Parathyroid adenoma (tissue), 2 donors: ENCODE measurements around the gene MAN2A2.
A peak's percentile ranks its signal among the peaks of the same experiment; 100 is the strongest.

Experiments used
- H2AFZ ChIP-seq: fragments of 300-600 bp; sonication (generic); one replicate; pipeline ENCODE4 v1.7.0; 2017; ENCODE audit warnings: antibody characterized with exemption, mild to moderate bottlenecking
- H3K27ac ChIP-seq: fragments of 300-600 bp; sonication (generic); one replicate; pipeline ENCODE4 v1.7.0; 2017
- H3K27me3 ChIP-seq: fragments of 300-600 bp; sonication (generic); one replicate; pipeline ENCODE4 v1.7.0; 2017; ENCODE audit warnings: low read length; ENCODE audit not compliant: control insufficient read depth, insufficient read depth
- H3K36me3 ChIP-seq: fragments of 300-600 bp; sonication (generic); one replicate; pipeline ENCODE4 v1.7.0; 2017; ENCODE audit warnings: low read length; ENCODE audit not compliant: control insufficient read depth, insufficient read depth
- H3K4me1 ChIP-seq: fragments of 300-600 bp; sonication (generic); one replicate; pipeline ENCODE4 v1.7.0; 2017; ENCODE audit warnings: control low read depth
- H3K4me2 ChIP-seq: fragments of 300-600 bp; sonication (generic); one replicate; pipeline ENCODE4 v1.7.0; 2017; ENCODE audit warnings: low read length
- H3K4me3 ChIP-seq: fragments of 300-600 bp; sonication (generic); one replicate; pipeline ENCODE4 v1.7.0; 2017; ENCODE audit warnings: low read depth, low read length
- H3K79me2 ChIP-seq: fragments of 300-600 bp; sonication (generic); one replicate; pipeline ENCODE4 v1.7.0; 2017; ENCODE audit warnings: control low read depth
- H3K9ac ChIP-seq: fragments of 300-600 bp; sonication (generic); one replicate; pipeline ENCODE4 v1.7.0; 2017; ENCODE audit warnings: mild to moderate bottlenecking
- H3K9me3 ChIP-seq: fragments of 300-600 bp; sonication (generic); one replicate; pipeline ENCODE4 v1.7.0; 2017; ENCODE audit warnings: low read length; ENCODE audit not compliant: control insufficient read depth
- CTCF ChIP-seq: fragments of 300-600 bp; sonication (generic); IDR thresholded peaks from one replicate; pipeline ENCODE4 v1.7.0; 2017; ENCODE audit warnings: antibody characterized with exemption, mild to moderate bottlenecking
- donor health status: primary hyperparathyroidism.

The MAN2A2 gene

GRCh38 chr15:90870354-90871138, 32.6 kb upstream of the MAN2A2 start:
- H3K9me3 ChIP-seq, result no peaks in the 10 kb centered on the region
- no peak for TF ChIP-seq CTCF
- H3K27ac ChIP-seq, result peak overlapping the region; percentile 76
- no peaks in the 10 kb centered on the region for H3K27me3 ChIP-seq
- no peaks in the 10 kb centered on the region for H3K36me3 ChIP-seq
- H3K9ac ChIP-seq, result peak overlapping the region; percentile 67
- H3K79me2 ChIP-seq, result no peaks in the 10 kb centered on the region
- peaks cover 13% of the 10 kb centered on the region for H3K4me1 ChIP-seq
- peak overlapping the region; percentile 92 for H3K4me2 ChIP-seq
- H2AFZ ChIP-seq, result peak overlapping the region; percentile 84
- peak overlapping the region; percentile 80 for H3K4me3 ChIP-seq

DNA sequence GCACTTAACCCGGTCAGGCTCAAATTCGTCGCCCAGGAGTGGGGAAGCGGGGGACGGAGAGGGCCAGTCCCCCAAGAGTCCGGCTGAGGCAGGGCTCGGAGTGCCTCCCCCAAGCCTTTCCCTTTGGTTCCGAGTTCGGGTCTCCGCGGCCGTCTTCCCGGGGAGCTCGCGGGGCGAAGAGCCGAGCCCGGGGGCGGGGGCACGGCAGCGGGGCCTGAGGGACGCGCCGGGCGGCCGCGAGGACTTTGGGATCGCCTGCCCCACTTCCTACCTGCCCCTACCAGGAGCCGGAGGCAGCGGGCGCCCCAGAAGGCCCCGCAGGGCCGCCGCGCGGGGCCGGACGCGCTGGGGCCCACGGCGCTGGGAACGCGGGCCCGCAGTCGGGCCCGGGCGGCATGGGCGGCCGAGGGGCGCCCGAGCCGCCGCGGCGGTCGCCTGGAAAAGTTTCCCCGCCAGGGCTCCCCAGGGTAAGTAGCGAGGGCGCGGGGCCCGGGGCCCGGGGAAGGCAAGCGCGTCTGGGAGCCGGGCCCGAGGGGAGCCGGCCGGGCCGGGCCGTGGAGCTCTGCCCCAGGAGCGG, 31.9 kb upstream of the MAN2A2 start:
- H3K36me3 ChIP-seq, result no peaks in the 10 kb centered on the region
- no peaks in the 10 kb centered on the region for H3K27me3 ChIP-seq
- H3K9me3 ChIP-seq, result no peaks in the 10 kb centered on the region
- H3K27ac ChIP-seq, result peak overlapping the region; percentile 76
- peak overlapping the region; percentile 92 for H3K4me2 ChIP-seq
- peaks cover 13% of the 10 kb centered on the region for H3K4me1 ChIP-seq
- no peaks in the 10 kb centered on the region for H3K79me2 ChIP-seq
- no peak for TF ChIP-seq CTCF
- H3K9ac ChIP-seq, result peak overlapping the region; percentile 67
- H3K4me3 ChIP-seq, result peak overlapping the region; percentile 80
- H2AFZ ChIP-seq, result peak overlapping the region; percentile 84

GRCh38 chr15:90871716-90872485, 31.2 kb upstream of the MAN2A2 start:
- H3K9me3 ChIP-seq, result no peaks in the 10 kb centered on the region
- H3K36me3 ChIP-seq, result no peaks in the 10 kb centered on the region
- H3K4me2 ChIP-seq, result peak overlapping the region; percentile 91
- no peaks in the 10 kb centered on the region for H3K27me3 ChIP-seq
- H3K27ac ChIP-seq, result peak overlapping the region; percentile 61
- H3K4me1 ChIP-seq, result peaks cover 13% of the 10 kb centered on the region
- peak overlapping the region; percentile 58 for H2AFZ ChIP-seq
- H3K79me2 ChIP-seq, result no peaks in the 10 kb centered on the region
- H3K9ac ChIP-seq, result peak overlapping the region; percentile 28
- TF ChIP-seq CTCF, result no peak
- H3K4me3 ChIP-seq, result peak overlapping the region; percentile 77

DNA sequence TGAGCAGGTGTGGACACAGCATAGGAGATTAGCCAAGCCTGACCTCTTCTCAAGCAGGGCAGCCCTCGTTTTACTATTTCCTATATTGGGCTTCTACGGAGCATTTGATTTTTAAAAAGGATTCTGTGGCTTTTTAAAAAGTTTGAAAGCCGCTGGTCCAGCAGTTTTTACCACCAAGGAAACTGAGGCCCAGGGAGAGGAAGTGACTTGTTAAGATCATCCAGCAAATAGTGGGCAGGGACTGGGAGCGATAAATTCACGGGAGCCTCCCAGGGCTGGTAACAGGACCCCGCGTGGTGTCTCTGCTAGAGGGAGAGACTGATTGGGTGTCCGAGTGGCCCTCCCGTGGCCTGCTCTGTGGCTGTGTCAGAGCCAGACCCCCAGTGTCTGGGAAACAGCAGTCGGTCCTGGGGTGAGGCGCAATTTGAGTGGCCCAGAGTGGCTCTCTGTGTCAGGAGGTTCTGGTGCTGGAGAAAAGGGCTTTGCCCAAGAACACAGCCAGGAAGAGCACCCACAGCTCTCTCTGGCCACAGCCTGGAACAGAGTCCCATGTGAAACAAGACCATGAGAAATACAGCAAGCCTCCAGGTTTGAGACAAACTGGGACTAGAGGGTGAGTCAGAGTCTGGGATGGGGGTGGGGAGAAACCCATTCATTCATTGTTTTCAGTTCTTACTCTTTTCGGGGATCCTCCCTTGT, 30.5 kb upstream of the MAN2A2 start:
- Histone ChIP-seq H3K79me2 (no peaks in the 10 kb centered on the region), H3K27me3 (no peaks in the 10 kb centered on the region), H2AFZ (peak overlapping the region; percentile 58), H3K36me3 (no peaks in the 10 kb centered on the region), H3K9me3 (no peaks in the 10 kb centered on the region), H3K9ac (peak overlapping the region; percentile 28), H3K4me3 (peak overlapping the region; percentile 77), H3K4me1 (peaks cover 13% of the 10 kb centered on the region), H3K27ac (peak overlapping the region; percentile 61), H3K4me2 (peak overlapping the region; percentile 91)
- TF ChIP-seq CTCF, result no peak
